NCI-H1930 (cell line): ENCODE data around the gene CHI3L2.
"Not testable (repeated sequence)": the region's sequence is repeated elsewhere in the genome, so short reads cannot be mapped to it uniquely, and the experiment has no call there.

ENCODE experiments used
- DNase-seq, 2 experiments: peaks; one replicate each; lab custom pipeline; 2025; lab: John Stamatoyannopoulos, UW

The CHI3L2 gene

GRCh38 chr1:111202366-111202706, 25.2 kb upstream of the CHI3L2 start:
- no peak for DNase-seq

GRCh38 chr1:111202707-111203623, 24.5 kb upstream of the CHI3L2 start:
- DNase-seq: no peak

GRCh38 chr1:111203681-111204200, 23.8 kb upstream of the CHI3L2 start:
- peak in 1 of 2 experiments; percentile 27 for DNase-seq

- peak in 1 of 2 experiments; percentile 12 for DNase-seq
Observed at GRCh38 chr1:111204201-111204982, 23.1 kb upstream of the CHI3L2 start.

GRCh38 chr1:111204983-111205713, 22.4 kb upstream of the CHI3L2 start:
- no peak for DNase-seq

- no peak for DNase-seq
Observed at GRCh38 chr1:111205714-111206050, 21.8 kb upstream of the CHI3L2 start.

- no peak for DNase-seq
Observed at GRCh38 chr1:111208921-111209320, 18.6 kb upstream of the CHI3L2 start.

GRCh38 chr1:111209622-111210021, 17.9 kb upstream of the CHI3L2 start:
- DNase-seq: no peak

GRCh38 chr1:111211921-111212320, 15.6 kb upstream of the CHI3L2 start:
- no peak for DNase-seq

- no peak for DNase-seq
Observed at GRCh38 chr1:111212634-111213335, 14.7 kb upstream of the CHI3L2 start.

GRCh38 chr1:111213412-111213811, 14.1 kb upstream of the CHI3L2 start:
- no peak for DNase-seq

GRCh38 chr1:111214074-111214801, 13.3 kb upstream of the CHI3L2 start:
- no peak for DNase-seq

- no peak for DNase-seq
Observed at GRCh38 chr1:111214884-111215283, 12.6 kb upstream of the CHI3L2 start.

GRCh38 chr1:111215285-111215684, 12.2 kb upstream of the CHI3L2 start:
- DNase-seq: not testable (repeated sequence)

- DNase-seq: no peak
Observed at GRCh38 chr1:111216751-111217150, 10.8 kb upstream of the CHI3L2 start.

- DNase-seq: no peak
Observed at GRCh38 chr1:111217183-111217910, 10.2 kb upstream of the CHI3L2 start.

GRCh38 chr1:111218701-111219556, 8.6 kb upstream of the CHI3L2 start:
- DNase-seq: no peak

GRCh38 chr1:111219557-111220286, 7.8 kb upstream of the CHI3L2 start:
- no peak for DNase-seq
